DMS153 treated with DMSO at 0.1 percent for 48 hours (cell line): Measurements from ENCODE around the gene ABTB1.
"Not testable (repeated sequence)": the region's sequence is repeated elsewhere in the genome, so short reads cannot be mapped to it uniquely, and the experiment has no call there.

Experiments
- DNase-seq: peaks from one replicate; lab custom pipeline; 2025; ENCODE audit not compliant: unreplicated experiment; lab: John Stamatoyannopoulos, UW

The ABTB1 gene

DNA sequence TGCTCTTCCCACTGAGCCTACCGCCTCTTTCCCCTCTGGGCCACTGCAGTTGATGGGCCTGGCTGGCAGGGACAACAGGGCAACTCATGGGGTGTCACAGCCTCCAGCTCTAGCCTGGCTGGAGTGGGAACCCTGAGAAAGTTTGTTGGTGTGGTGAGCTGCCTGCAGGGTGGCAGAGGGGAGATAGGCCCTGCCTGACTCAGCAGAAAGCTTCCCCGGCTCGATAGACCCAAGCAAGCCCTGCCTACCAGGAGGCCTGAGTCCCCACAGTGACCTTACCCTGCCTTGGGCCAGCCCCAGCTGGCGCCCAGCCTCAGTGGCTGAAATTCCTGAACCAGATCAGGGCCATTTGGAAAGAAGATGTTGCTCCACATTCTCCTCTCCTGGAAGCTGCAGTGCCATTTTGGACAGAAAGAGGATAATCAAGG, 29.4 kb downstream of the ABTB1 start:
- DNase-seq = no peak

DNA sequence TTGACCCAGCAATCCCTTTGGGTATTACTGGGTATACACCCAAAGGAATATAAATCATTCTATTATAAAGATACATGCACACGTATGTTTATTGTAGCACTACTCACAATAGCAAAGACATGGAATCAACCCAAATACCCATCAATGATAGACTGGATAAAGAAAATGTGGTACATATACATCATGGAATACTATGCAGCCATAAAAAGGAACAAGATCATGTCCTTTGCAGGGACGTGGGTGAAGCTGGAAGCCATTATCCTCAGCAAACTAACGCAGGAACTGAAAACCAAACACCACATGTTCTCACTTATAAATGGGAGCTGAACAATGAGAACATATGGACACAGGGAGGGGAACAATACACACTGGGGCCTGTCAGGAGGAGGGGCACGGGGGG, 32.1 kb downstream of the ABTB1 start:
- DNase-seq = not testable (repeated sequence)

DNA sequence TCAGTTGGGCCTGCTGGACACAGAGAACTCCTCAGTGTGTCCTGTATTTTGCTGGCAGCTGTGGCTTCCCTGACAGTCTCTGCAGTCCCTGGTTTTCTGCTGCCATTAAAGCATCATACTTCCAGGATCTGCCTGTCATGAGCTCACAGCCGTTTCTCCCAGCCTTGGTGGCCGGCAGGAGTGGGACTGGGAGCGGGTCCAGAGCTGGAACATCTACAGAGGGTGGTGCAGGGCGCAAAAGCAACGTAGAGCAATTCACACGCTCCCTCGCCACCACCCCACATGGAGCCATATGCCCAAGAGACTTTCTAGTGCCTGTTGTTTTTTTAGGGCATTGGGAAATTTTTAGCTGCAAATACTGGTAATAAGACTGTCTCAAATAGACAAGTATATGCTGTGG, 33.6 kb downstream of the ABTB1 start:
- no peak for DNase-seq

DNA sequence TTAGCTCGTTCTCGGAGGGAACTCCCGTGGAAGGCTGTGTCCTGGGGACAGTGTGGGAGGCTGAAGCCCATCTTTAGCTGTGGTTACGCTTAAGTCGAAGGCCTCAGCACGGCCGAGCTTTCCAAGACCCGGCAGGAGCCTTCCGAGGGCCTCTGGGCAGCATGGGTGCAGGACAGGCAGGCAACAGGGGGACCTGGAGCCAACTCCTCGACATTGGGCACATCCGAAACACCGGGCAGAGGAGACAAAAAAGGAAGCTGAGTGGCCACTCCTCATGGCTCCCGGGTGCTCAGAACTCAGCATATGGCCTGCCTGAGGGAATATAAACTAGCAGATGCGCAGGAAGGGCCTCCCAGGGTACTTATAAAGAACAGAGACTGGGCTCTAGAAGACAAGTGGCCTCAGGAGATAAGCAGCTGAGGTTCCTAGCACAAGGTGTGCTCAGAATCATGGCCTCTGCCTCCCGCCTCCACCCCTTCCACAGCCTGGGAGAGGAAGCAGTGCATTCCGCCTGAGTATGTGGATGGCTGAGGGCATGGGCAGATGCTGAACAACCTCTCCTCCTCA, 34.1 kb downstream of the ABTB1 start:
- no peak for DNase-seq

DNA sequence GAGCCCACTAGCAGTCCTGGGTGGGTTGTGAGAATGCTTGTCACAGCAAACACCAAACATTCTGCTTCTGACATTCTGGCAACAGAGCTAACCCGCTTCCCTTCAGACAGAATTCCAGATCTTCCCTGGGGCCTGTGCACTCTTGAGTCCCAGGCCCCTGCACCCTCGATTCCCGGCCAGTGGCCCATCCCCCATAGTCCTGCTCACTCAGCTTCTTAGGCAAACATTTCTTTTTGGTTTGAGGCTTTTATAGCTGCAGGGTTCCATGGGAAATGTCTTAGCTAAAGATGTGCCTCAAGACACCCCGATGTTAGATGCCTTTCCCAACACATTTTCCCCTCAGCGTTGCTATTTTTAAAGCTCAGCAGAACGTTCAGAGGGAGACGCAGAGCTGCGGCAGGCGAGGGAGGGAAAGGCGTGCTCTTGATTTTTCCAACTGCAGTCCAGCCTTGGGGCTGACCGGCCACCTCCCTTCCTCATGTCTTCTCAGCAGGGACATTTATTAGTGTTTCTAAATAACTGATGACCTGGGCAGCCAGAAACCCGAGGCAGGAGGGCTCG, 35.2 kb downstream of the ABTB1 start:
- no peak for DNase-seq

DNA sequence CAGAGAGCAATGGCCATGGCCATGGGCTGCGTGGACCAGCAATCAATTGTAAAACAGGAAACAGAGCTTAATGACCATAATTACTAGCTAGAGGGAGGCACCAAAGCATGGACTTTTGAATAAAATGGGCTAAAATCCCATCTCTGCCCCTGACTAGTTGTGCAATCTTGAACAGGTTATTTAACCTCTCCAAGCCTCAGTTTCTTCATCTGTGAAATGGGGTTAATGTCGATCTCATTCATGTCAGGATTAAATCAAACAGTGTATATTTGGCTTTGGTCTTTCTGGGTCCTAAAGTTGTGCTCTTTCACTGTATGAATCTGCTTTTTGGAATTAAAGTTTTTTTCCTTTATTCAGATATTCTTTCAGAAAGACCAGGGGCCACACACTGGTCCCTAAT, 36.1 kb downstream of the ABTB1 start:
- DNase-seq = no peak

DNA sequence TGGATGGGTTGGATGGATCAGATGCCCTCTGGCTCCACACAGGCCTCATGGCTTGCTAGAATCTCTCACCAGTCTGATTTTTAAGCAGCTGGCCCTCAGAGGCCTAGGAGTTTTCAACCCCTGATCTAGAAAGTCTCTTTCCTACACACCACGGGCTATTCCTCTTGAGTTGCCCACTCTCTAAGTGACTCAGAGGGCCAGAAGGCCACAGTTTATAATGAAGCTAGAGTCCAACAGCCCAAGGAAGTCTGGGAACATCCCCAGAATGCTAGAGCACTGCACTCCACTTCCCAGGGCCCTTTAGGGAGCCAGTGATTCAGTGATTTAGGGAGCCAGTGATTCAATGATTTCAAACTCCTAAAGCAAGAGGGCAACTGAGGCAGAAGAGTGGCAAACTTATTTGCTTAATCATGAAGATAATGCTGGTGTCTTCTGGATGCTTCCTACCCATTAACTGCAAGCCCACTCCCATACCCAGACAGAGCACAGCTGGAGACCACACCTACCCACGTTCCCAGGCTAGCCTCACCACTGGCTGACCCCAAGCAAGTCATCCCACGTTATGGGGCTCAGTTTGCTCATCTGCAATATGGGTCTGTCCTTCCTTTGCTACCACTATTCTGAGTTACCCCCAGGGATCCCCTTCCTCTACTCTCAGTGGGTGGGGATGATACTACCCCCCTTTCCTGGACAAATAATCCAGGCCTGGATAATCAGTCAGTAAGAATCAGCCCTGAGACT, 36.7 kb downstream of the ABTB1 start:
- DNase-seq = no peak

DNA sequence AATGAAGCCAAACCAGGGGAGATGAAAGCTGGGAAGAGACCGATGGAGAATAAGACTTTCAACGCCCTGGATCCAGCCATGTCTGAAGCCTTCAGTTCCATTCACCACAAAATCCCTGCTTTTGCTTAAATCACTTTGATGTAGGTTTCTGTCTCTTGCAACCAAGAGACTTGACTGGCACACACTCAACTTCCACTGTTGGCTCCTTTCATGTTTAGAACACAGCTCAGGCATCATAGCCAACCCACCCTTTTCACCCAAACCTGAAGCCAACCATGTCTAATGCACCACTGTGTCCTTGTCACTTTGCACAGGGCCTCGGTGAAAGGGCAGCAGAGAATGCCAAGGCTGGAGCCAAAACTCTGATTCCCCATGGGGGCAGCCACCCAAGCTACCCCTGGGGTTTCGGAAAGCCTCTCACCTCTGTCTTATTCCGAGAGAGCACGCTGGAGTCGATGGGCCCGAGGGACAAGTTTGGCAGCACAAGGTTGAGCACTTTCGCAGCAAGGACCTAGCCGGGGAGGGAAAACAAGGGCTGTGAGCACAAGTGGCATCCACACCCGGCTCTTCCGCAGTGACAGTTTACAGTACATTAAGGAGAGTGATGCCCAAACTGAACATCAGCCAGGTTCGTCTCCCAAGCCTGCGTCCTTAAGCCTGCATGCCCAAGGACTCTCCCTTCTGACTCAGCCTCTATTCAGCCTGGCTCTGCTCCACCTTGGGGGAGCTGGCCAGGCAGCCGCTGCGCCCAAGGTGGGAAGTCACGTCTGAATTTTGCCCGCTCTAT, 37.6 kb downstream of the ABTB1 start:
- DNase-seq = no peak

- no peak for DNase-seq
Measured at GRCh38 chr3:127711021-127711695, 38.4 kb downstream of the ABTB1 start.

- DNase-seq = no peak
Measured at GRCh38 chr3:127711896-127712295, 39.1 kb downstream of the ABTB1 start.

- DNase-seq = no peak
Measured at GRCh38 chr3:127712461-127712860, 39.7 kb downstream of the ABTB1 start.

DNA sequence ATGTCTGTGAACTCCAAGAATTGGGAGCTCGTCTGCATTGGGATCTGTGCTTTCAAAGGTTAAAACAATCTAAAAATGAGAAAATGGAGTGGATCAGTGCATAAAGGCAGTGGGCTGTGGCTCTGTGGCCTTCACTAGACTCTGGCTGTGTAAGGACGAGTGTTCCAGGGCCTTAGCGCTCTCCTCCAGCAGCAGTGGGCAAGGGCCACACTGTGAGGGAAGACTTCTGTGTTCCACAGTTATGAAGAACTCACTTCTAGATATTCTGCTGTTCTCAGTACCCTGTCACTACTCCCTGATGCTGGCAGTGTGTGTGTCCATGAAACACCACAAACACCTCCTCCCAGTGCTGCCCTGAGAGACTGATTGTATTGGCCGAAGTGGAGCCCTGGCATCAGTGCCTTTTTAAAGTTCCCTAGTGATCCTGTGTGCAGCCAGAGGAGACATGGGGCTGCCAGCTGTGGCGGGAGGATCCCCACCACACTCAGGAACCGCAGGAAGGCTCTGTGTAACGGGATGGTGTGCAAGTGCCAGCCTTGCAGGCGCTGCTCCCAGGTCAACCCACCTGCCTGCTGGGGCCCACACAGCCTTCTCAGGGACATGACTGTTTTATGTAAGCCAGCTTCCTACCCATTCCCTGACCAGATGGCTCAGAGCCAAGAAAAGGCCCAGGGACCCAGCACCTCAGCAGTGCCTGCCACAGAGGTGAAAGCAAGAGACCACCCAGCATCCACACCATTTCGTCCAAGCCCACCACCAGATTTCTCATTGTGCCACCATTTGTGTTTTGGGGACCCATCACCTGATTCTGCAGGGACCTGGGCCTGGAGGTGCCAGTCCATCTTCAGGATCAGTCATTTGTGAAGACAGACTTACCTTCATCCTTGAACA, 40.4 kb downstream of the ABTB1 start:
- no peak for DNase-seq

DNA sequence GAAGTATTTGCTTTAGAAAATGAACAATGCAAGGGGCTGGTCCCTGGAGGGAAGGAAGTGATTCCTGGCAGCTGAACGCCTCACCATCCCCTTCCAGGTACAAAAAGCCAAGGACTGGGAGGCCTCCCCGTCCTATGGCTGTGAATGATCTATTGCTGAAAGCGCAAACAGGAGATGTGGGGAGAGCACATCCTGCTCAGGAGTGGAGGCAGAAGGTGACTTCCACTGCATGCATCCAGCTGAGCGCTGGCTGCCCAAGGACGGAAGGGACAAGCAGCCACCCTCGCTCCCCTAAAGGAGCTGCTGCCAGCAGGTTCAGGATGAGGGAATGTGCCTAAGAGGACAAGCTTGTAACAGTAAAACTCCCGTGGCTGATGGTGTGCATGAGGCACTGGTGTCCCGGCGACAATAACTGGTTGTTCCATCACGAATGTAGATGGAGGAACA, 41.4 kb downstream of the ABTB1 start:
- DNase-seq = peak; percentile 50

DNA sequence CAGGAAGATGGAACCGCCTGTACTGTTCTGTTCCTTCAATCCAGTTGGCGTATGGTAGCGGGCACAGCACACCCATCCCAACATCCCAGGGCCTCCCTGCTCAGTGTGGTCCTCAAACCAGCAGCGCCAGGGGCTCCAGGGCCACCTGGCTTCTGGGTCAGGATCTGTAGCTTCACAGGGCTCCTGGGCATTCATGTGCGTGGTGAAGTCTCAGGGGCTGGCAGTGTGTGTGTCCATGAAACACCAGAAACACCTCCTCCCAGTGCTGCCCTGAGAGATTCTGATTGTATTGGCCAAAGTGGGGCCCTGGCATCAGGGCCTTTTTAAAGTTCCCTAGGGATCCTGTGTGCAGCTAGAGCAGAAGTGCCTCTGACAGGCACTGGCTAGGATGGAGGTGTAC, 42.1 kb downstream of the ABTB1 start:
- peak; percentile 27 for DNase-seq

DNA sequence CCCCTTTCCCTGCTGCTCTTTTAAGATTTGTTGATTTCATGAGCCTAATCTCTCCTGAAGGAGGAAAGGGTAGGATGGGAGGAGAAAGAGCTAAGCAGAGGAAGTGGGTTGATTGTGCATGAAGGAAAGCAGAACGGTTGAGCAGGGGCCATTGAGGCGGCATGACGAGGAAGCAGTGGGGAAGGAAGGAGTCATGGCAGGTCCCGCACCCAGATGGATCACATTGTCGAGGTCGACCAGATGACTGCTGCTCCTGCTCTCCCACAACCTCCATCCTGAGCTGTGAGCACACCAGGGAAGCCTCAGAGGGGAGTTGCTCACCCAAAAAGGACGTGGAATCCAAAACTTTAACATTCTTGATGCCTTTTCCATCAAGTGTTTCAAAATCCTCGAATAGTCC, 42.8 kb downstream of the ABTB1 start:
- no peak for DNase-seq

- DNase-seq = no peak
Measured at GRCh38 chr3:127716384-127716783, 43.6 kb downstream of the ABTB1 start.

DNA sequence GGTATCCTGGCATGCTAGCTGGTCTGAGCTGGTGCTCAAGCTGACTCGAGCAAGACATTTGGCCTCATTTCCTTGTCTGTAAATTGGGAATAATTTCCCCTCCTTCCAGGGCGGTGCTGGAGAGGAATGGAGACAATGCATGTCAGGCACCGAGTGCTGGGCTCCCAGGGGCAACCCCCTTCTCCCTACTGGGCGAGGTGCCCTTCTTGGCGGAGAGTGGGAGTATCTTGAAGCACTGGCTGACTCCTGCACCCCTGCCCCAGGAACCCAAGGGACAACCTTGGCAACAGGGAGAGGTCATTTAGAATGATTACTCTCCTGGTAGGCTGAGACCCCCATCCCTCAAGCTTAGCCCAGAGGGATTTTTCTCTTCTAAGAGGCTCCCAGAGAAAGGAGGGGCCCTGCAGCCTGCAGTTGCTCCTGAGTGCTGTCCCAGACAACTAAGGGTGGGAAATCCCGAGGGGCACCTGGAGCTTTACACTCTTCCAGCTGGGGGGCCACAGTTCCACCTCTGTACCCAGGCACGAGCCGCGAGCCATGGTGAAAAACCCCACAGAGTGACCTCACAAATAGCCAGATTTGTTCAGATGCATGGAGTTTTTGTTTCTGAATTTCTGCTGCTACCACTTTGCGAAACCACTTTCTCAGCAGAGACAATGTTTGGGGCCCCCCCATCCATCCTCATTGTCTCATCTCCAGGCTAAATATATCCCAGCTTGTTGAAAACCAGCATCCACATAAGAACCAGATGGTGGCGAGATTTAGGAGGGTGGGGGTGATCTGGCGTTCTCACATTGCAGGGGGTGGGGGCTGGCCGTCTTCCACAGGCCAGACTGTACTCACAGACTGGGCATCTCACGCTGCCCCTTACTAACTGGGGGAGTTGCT, 44.8 kb downstream of the ABTB1 start:
- no peak for DNase-seq

DNA sequence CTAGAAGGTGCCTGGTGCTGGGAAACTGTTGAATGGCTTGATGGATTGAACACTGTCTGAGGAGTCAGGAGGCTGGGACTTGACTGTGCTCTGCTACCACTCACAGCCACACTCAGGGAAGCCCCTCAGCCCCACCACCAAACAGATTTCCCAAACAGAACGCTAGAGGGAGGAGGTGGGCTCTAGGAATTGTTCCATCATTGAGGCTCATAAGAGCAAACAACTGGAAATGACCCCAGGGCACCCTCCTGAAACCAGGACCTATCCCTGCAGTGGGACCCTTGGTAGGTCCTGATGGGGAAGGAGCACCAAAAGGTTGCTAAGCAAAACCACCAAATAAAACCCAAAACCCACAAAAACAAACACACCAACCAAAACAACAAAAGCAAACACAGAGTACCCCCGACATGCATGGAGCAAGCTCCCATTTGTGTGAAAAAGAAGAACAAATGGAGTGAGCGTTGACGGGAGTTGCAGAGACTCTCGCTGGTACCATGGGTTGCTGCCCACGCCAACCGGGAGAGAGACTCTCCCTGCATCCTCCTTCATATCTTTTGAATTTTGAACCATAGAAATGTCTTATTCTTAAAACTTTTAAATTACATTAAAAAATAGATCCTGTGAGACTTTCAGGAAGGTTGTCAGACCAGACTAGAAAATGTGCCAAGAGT, 45.6 kb downstream of the ABTB1 start:
- DNase-seq = no peak

DNA sequence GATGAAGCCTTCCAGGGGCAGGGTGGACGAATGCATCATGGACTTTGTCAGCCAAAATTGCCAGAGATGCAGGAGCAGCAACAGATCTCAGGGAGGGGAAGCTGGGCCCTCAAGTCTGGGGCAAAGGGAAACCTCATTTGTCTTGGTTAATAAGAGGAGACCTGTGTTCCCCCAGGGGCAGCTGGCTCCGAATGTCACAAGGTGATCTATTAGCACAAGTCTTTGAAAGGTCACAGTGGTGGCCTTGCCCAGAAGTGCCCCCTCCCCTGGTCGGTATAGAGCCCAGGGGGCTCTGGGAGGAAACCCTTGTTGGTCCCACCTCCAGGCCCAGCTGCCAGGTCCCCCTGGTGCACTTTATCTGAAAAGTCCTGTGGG, 46.2 kb downstream of the ABTB1 start:
- no peak for DNase-seq
